ENCODE data around the gene SLC35F1. TPM values are rescaled to one million over a fixed set of nuclear protein-coding genes. Genes with fewer than 3 reads are reported as not detected.
A peak's percentile ranks its signal among the peaks of the same experiment; 100 is the strongest.

SLC35F1 gene
- total RNA-seq, 1 donor from 2014 or later = 22.4 TPM

DNA sequence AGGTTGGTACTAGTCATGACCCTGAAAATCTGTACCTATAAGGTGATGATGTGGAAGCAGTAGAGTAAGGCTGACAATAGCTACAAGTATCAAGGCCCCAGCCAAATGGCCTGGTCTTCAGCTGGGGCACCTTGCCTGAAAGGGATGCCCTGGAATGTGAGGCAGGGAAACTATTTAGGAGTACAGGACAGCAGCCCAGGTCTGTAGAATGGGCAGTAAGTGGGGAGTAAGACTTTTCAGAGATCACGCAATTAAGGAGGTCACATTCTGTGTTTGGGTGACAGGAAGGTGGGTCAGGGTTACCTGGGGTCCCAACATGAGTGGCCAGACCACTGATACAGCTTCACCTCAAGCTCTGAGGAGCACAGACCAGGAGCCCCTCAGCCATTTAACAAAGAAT lies 9.4 kb downstream of the SLC35F1 start:
- H3K36me3 Mint-ChIP-seq (ENCODE audit: unreplicated experiment) = no peaks in the 10 kb centered on the region
- H3K4me3 Mint-ChIP-seq (ENCODE audit: unreplicated experiment) = no peak overlapping the region
- H3K27ac Mint-ChIP-seq (ENCODE audit: unreplicated experiment) = no peak overlapping the region
- DNase-seq = no peak
- H3K9me3 Mint-ChIP-seq (ENCODE audit: unreplicated experiment) = no peaks in the 10 kb centered on the region
- no peaks in the 10 kb centered on the region for H3K27me3 Mint-ChIP-seq (ENCODE audit: unreplicated experiment)
- TF ChIP-seq, protein P1, sequence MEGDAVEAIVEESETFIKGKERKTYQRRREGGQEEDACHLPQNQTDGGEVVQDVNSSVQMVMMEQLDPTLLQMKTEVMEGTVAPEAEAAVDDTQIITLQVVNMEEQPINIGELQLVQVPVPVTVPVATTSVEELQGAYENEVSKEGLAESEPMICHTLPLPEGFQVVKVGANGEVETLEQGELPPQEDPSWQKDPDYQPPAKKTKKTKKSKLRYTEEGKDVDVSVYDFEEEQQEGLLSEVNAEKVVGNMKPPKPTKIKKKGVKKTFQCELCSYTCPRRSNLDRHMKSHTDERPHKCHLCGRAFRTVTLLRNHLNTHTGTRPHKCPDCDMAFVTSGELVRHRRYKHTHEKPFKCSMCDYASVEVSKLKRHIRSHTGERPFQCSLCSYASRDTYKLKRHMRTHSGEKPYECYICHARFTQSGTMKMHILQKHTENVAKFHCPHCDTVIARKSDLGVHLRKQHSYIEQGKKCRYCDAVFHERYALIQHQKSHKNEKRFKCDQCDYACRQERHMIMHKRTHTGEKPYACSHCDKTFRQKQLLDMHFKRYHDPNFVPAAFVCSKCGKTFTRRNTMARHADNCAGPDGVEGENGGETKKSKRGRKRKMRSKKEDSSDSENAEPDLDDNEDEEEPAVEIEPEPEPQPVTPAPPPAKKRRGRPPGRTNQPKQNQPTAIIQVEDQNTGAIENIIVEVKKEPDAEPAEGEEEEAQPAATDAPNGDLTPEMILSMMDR (IDR thresholded peaks at IDR 0.05; ENCODE audit: partially characterized antibody, unreplicated experiment) = no peak
- no peaks in the 10 kb centered on the region for H3K4me1 Mint-ChIP-seq (ENCODE audit: low read depth, unreplicated experiment)

DNA sequence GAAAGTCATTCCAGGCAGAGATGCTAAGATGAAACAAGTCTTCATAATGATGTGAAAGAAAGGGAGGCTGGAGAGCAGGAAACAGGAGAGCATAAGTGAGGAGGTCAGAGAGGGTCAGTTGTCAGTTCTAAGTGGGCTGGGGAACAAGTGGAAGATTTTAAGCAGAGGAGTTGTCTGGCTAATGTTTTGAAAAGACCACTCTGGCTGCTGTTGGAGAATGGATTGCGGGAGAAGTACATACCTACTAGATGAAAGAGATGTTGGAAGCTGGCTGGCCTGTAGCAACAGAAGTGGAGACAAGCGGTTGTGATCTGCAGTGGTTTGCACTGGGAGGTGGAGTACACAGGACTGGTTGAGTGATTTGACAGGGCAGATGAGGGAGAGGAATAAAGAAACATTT lies 10.1 kb downstream of the SLC35F1 start:
- no peaks in the 10 kb centered on the region for H3K9me3 Mint-ChIP-seq (ENCODE audit: unreplicated experiment)
- H3K4me1 Mint-ChIP-seq (ENCODE audit: low read depth, unreplicated experiment) = no peaks in the 10 kb centered on the region
- DNase-seq = no peak
- no peaks in the 10 kb centered on the region for H3K27me3 Mint-ChIP-seq (ENCODE audit: unreplicated experiment)
- TF ChIP-seq, protein P1 (IDR thresholded peaks at IDR 0.05; ENCODE audit: partially characterized antibody, unreplicated experiment) = no peak
- H3K27ac Mint-ChIP-seq (ENCODE audit: unreplicated experiment) = no peak overlapping the region
- H3K36me3 Mint-ChIP-seq (ENCODE audit: unreplicated experiment) = no peaks in the 10 kb centered on the region
- H3K4me3 Mint-ChIP-seq (ENCODE audit: unreplicated experiment) = no peak overlapping the region

DNA sequence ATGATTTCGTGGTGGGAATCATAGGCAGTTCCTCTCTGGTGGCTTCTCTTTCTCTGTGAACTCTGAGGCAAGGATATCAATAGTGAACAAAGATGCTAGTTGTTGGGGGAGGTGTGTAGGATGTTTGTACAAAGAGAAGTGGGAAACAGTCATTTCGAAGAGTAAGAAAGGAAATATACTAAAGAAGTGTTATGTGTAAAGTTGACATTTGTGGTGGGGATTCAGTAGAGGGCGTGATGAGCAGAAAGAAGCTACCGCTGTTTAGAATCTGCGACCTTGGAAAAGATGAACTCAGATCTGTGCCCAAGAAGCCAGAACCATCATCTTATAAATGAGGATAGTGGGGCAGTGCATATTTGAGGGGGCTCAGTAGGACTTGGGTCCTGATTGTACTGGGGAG lies 11.4 kb downstream of the SLC35F1 start:
- H3K4me1 Mint-ChIP-seq (ENCODE audit: low read depth, unreplicated experiment) = no peaks in the 10 kb centered on the region
- H3K9me3 Mint-ChIP-seq (ENCODE audit: unreplicated experiment) = no peaks in the 10 kb centered on the region
- H3K36me3 Mint-ChIP-seq (ENCODE audit: unreplicated experiment) = no peaks in the 10 kb centered on the region
- no peak overlapping the region for H3K4me3 Mint-ChIP-seq (ENCODE audit: unreplicated experiment)
- no peaks in the 10 kb centered on the region for H3K27me3 Mint-ChIP-seq (ENCODE audit: unreplicated experiment)
- TF ChIP-seq, protein P1 (IDR thresholded peaks at IDR 0.05; ENCODE audit: partially characterized antibody, unreplicated experiment) = no peak
- H3K27ac Mint-ChIP-seq (ENCODE audit: unreplicated experiment) = no peak overlapping the region
- no peak for DNase-seq

DNA sequence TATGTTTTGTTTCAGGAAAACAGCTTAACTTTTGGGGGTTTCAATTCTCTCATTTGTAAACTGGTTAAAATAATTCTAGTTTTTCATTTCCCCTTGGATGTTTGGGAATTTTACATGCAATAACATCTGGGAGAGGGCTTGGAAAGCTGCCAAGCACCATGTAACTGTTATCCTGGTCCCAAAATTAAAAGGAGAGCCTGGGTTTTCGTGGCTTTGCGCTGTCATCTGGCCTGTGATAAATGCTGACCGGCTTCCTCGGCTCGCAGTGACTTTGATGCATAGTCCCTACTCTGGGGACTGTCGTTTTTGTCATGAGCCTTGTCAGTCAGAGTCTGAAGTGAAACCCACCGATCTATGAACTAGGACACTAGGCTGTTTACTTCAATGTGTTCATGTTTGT lies 12.2 kb downstream of the SLC35F1 start:
- H3K4me3 Mint-ChIP-seq (ENCODE audit: unreplicated experiment) = no peak overlapping the region
- H3K36me3 Mint-ChIP-seq (ENCODE audit: unreplicated experiment) = no peaks in the 10 kb centered on the region
- H3K4me1 Mint-ChIP-seq (ENCODE audit: low read depth, unreplicated experiment) = no peaks in the 10 kb centered on the region
- no peaks in the 10 kb centered on the region for H3K27me3 Mint-ChIP-seq (ENCODE audit: unreplicated experiment)
- DNase-seq = no peak
- no peak overlapping the region for H3K27ac Mint-ChIP-seq (ENCODE audit: unreplicated experiment)
- H3K9me3 Mint-ChIP-seq (ENCODE audit: unreplicated experiment) = no peaks in the 10 kb centered on the region
- TF ChIP-seq, protein P1 (IDR thresholded peaks at IDR 0.05; ENCODE audit: partially characterized antibody, unreplicated experiment) = no peak

DNA sequence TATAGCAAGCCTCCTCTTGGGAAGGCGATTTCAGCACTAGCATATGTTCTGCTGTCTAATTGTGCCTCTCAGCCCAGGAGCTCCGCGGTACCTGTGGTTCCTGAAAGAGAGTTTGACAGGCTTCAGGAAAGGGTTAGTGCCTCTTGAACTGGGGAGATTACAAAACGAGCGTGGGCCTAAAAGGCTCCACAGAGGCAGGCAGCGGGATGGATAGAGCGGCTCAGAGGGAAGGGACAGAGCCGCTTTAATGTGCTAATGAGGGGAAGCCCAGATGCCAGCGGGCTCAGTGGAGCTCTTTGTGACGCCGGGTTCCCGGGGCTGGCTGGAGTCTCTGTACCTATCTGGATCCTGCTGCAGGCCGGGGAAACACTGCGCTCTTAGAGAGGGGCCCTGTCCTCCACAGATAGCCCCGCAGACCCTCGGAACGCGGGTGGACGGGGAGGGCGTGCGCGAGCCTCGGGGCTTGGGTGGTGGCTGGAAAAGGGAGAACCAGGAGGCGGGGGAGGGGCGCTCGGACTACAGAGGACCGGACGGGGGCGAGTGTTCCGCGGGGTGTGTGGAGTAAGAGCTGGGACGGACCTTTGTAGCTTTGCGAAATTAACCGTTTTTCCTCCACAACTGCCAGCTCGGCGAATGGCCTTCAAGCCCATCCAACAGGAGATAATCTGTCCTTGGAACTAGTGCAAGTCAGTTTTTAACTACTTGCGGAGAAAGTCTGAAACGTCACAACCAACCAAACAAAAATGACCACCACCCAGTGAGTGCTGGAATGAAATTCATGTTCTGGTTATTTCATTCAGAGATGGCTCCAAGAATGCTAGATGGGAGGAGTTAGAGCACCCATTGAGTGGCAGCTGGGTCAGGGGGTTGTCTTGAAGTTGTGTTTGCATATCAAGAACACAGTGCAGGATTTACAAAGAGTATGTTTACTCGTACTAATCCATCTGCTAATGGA lies 13.0 kb downstream of the SLC35F1 start:
- Mint-ChIP-seq H3K9me3 (ENCODE audit: unreplicated experiment) (no peaks in the 10 kb centered on the region), H3K27me3 (ENCODE audit: unreplicated experiment) (no peaks in the 10 kb centered on the region), H3K36me3 (ENCODE audit: unreplicated experiment) (no peaks in the 10 kb centered on the region), H3K27ac (ENCODE audit: unreplicated experiment) (no peak overlapping the region), H3K4me1 (ENCODE audit: low read depth, unreplicated experiment) (no peaks in the 10 kb centered on the region), H3K4me3 (ENCODE audit: unreplicated experiment) (no peak overlapping the region)
- peak; percentile 69 for DNase-seq
- TF ChIP-seq, protein P1 (IDR thresholded peaks at IDR 0.05; ENCODE audit: partially characterized antibody, unreplicated experiment) = no peak

Data from glutamatergic neuron (in vitro differentiated cells).